Measurements from ENCODE around the gene ZNF367. TPM values are rescaled to one million over a fixed set of nuclear protein-coding genes. Genes with fewer than 3 reads are reported as not detected.

Gene ZNF367
- total RNA-seq, 1 experiment from 2014 or later, result 55.5 TPM

DNA sequence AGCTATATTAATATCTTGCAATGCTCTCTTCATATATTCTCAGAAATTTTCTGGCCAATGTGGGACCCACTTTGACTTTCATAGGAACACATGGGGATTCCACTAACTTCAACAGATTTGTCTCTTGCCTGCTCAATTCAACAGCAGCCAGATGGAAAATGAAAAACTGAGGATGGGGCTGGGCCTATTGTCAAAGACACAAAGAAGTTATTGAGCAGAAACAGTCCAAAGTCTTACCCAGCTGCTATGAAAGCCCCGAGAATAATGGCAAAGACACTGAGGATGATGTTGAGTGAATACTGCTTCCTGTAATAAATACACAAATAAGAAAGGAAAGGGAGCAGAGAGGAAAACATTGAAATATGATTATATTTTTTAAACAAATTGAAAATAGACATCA, 67.3 kb downstream of the ZNF367 start:
- H3K36me3 ChIP-seq, result peaks cover 9% of the 10 kb centered on the region; the same call in 1 of the 2 replicates
- no peaks in the 10 kb centered on the region for H3K9me3 ChIP-seq (replicated peaks)
- no peak for DNase-seq (ENCODE audit: low read depth in 1 of 2, low spot score in 2 of 2)
- no peak overlapping the region for H3K4me3 ChIP-seq
- no peak overlapping the region for H3K27ac ChIP-seq
- H3K4me1 ChIP-seq (replicated peaks), result no peaks in the 10 kb centered on the region
- H3K27me3 ChIP-seq (replicated peaks), result no peaks in the 10 kb centered on the region

DNA sequence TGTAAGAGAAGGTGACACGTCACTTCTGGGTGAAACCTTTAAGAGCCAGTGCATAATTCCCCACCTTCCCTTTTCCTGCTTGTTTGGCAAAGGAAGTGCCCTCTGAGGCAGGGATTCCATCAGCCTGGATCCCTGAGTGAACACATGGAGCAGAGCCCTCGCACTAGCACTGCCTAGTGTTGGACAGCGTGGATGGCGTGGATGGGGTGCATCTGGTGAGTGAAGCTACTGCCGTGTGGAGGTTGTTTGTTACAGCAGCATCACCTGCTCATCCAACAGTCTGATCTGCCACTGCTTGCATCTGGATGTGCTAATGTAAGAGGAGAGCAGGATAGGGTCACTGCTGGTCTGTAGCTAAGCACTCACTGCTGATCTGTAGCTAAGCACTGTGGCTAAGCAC, 69.9 kb downstream of the ZNF367 start:
- no peak for DNase-seq (ENCODE audit: low read depth in 1 of 2, low spot score in 2 of 2)
- peaks cover 9% of the 10 kb centered on the region; the same call in 1 of the 2 replicates for H3K36me3 ChIP-seq

DNA sequence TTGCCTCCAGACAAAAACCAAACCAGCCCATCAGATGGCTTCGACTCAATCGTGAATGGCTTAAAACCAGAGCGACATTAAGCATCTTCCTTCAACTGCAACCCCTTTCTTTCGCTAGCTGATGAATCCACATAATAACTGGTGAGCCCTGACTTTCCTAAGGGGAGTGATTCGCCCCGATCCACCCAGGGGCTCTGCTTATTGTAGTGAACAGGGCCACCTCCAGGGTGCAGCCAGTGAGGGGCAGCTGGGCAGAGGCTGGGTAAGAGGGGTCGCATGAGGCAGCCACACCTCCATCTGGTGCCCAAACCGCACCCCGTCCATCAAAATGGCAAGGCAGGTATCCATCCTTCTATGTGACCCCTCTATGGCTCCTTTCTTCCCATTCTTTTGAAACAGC, 72.6 kb downstream of the ZNF367 start:
- H3K9me3 ChIP-seq (replicated peaks), result no peaks in the 10 kb centered on the region
- H3K36me3 ChIP-seq, result peaks cover 5% of the 10 kb centered on the region; the same call in 1 of the 2 replicates
- no peak overlapping the region for H3K4me3 ChIP-seq
- no peak for DNase-seq (ENCODE audit: low read depth in 1 of 2, low spot score in 2 of 2)
- no peaks in the 10 kb centered on the region for H3K27me3 ChIP-seq (replicated peaks)
- peaks cover 23% of the 10 kb centered on the region for H3K4me1 ChIP-seq (replicated peaks)
- H3K27ac ChIP-seq, result no peak overlapping the region

More for the DNA sequence above, 69.9 kb downstream of the ZNF367 start:
- Histone ChIP-seq H3K27ac (no peak overlapping the region), H3K9me3 (replicated peaks) (no peaks in the 10 kb centered on the region), H3K4me1 (replicated peaks) (peaks cover 16% of the 10 kb centered on the region), H3K27me3 (replicated peaks) (no peaks in the 10 kb centered on the region), H3K4me3 (no peak overlapping the region)

DNA sequence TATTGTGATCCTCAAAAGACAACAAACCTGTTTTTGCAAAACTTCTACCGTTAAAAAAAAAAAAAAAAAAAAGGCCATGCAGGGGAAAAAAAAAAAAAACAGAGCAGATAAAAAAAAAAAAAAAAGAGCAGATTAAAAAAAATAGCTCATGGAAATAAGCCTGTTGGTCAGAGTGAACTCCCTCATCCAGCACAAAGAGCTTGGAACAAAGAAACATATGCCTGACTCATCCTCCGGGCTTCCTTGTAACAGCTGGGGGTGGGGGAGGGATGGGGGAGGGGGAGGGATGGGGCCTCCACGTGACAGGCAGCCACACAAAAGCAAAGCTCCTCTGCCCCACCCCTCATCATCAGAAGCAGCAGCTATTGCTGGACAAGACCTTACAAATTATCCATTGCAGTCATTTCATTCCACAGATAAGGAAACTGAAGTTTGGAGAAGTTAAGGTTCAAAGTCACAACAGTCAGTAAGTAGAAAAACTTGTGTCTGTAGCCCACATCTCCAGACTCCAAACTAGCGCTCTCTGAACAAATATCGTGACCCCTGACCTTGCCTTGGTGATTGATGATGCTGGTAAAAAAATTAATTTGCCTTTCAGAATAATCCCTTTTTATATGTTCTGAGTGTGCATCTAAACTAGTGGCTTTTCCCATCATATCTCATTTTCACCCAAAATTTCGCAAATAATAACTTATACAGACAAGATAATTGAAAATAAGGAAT, 73.6 kb downstream of the ZNF367 start:
- Histone ChIP-seq H3K27ac (peak overlapping the region; percentile 55), H3K9me3 (replicated peaks) (no peaks in the 10 kb centered on the region), H3K27me3 (replicated peaks) (no peaks in the 10 kb centered on the region), H3K4me1 (replicated peaks) (peaks cover 30% of the 10 kb centered on the region), H3K4me3 (no peak overlapping the region), H3K36me3 (peaks cover 5% of the 10 kb centered on the region; the same call in 1 of the 2 replicates)
- DNase-seq (ENCODE audit: low read depth in 1 of 2, low spot score in 2 of 2), result peak; percentile 57 to 76

DNA sequence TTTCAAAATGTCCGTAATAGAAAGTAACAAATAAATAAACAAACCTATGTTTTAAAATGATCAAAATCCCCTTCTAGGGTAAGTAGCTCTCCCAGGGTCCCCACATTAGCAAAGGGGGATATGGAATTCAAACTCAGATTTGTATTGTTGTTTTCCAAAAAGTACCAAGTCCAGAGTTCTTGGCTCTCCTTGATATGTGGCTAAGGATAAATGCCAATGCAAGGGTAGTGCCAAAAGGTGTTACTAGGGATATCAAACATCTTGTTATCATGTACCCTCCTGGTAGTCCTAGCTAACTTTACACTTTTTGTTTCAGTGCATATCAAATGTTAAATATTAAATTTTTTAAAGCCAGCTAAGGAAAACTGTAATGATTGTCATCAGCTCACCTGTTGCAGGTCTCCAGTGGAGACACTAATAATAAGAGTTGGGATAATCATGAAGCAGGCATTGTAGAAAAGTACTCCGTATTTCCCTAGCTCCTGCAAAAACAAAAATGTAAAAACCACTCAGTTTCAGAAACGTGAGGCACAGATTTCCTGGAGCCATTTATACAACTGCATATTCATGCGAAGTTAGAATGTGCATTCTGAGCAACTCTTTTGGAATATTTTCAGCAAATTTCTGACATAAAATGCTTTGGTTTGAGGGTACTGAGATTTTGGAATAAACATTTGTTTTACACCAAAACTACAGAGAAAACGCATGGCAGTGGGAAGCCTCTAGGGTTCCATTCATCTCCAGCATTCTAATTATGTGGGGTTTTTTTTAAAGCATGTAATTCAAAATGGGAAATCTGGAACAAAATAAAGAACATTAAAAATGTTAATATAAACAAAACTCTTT, 74.4 kb downstream of the ZNF367 start:
- peaks cover 37% of the 10 kb centered on the region for H3K4me1 ChIP-seq (replicated peaks)
- H3K27ac ChIP-seq, result 0 out of 2 replicates have a peak overlapping the region, but pooled peaks have one; percentile 28
- peak in 1 of 2 experiments; percentile 9 for DNase-seq (ENCODE audit: low read depth in 1 of 2, low spot score in 2 of 2)
- peaks cover 5% of the 10 kb centered on the region; the same call in 1 of the 2 replicates for H3K36me3 ChIP-seq
- no peaks in the 10 kb centered on the region for H3K27me3 ChIP-seq (replicated peaks)
- H3K9me3 ChIP-seq (replicated peaks), result no peaks in the 10 kb centered on the region
- H3K4me3 ChIP-seq, result no peak overlapping the region

DNA sequence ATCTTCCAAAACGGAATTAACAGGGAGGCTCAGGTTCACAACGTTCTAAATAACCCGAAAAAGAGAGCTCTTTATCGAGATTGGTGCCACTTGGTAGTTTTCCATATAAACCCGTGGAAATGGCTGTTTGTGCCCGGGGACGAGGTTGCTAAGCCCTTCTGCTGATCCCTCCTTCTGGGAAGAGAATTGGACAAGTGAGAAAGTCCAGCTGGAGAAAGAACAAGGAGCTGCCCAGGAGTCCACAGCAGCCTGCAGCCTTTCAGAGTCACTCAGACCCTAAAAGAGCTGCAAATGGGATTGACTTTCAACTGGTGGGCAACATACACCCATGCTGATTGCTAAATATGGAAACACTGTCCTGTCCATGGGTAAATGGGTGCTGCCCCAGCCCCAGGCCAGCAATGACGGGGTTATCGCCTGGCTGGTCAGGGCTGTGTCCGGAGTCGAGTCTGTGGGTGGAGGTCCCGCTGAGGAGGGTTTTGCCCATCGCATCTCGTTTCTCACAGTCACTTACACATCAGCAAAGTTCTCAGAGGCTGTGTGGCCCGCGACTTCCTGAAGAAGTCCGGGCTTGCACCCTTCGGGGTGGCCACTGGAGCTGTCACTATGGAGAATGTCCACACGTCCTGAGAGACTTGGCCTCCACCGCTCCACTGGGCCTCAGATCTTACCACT, 75.5 kb downstream of the ZNF367 start:
- Histone ChIP-seq H3K27ac (no peak overlapping the region), H3K9me3 (replicated peaks) (no peaks in the 10 kb centered on the region), H3K36me3 (no peaks in the 10 kb centered on the region), H3K27me3 (replicated peaks) (no peaks in the 10 kb centered on the region), H3K4me3 (no peak overlapping the region), H3K4me1 (replicated peaks) (peaks cover 37% of the 10 kb centered on the region)
- no peak for DNase-seq (ENCODE audit: low read depth in 1 of 2, low spot score in 2 of 2)

DNA sequence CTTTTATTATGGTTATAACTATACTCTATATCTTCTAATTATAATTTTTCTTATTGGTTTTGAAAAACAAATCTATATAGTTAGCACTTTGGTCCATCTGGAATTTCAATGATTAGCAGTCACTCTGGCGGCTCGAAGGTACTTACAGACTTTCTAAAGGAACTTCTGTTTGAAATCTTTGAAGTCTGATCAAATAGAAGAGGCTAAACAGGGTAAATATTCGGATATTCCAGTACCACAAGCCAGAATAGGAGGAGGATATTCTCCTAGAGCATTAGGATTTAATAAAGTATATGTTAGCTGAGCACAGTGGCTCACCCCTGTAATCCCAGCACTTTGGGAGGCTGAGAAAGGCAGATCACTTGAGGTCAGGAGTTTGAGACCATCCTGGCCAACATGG, 77.5 kb downstream of the ZNF367 start:
- no peak for DNase-seq (ENCODE audit: low read depth in 1 of 2, low spot score in 2 of 2)
- H3K4me3 ChIP-seq, result no peak overlapping the region
- H3K9me3 ChIP-seq (replicated peaks), result no peaks in the 10 kb centered on the region
- no peaks in the 10 kb centered on the region for H3K27me3 ChIP-seq (replicated peaks)
- H3K4me1 ChIP-seq (replicated peaks), result peaks cover 37% of the 10 kb centered on the region
- no peaks in the 10 kb centered on the region for H3K36me3 ChIP-seq
- no peak overlapping the region for H3K27ac ChIP-seq

DNA sequence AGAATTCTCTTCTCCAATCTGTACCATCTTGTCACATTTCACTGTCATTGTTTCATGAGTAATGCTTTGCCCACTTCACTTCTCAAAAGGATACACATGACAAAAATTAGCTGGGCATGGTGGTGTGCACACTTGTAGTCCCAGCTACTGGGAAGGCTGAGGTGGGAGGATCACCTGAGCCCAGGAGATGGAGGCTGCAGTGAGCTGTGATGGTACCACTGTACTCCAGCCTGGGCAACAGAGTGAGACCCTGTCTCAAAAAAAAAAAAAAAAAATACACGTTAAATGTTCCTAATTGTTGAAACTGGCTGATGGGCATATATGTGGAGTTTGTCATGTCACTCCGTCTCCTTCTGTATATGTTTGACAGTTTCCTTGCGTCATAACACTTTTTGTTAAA, 79.9 kb downstream of the ZNF367 start:
- Histone ChIP-seq H3K27ac (no peak overlapping the region), H3K9me3 (replicated peaks) (no peaks in the 10 kb centered on the region), H3K4me3 (no peak overlapping the region), H3K36me3 (no peaks in the 10 kb centered on the region), H3K27me3 (replicated peaks) (no peaks in the 10 kb centered on the region), H3K4me1 (replicated peaks) (peaks cover 21% of the 10 kb centered on the region)
- DNase-seq (ENCODE audit: low read depth in 1 of 2, low spot score in 2 of 2), result no peak

Other genes starting within 250 kb of the ZNF367 start
- gene HSD17B3, start 116.2 kb downstream of the ZNF367 start, total RNA-seq (2014; rRNA removed; shearing (Covaris generic)), result not detected in 2 replicates
- 10.6 and 21.2 TPM in 2 replicates for gene SLC35D2, start 34.7 kb downstream of the ZNF367 start, total RNA-seq (2014; rRNA removed; shearing (Covaris generic))
- 30.7 and 36.1 TPM in 2 replicates for gene HABP4, start 31.8 kb upstream of the ZNF367 start, total RNA-seq (2014; rRNA removed; shearing (Covaris generic))
- gene CDC14B, start 201.5 kb upstream of the ZNF367 start, total RNA-seq (2014; rRNA removed; shearing (Covaris generic)), result 22.2 and 33.8 TPM in 2 replicates
- gene PRXL2C, start 236.9 kb upstream of the ZNF367 start, total RNA-seq (2014; rRNA removed; shearing (Covaris generic)), result 9.5 and 27.5 TPM in 2 replicates